Measurements from ENCODE around the gene TRIP12. TPM values are rescaled to one million over a fixed set of nuclear protein-coding genes. Genes with fewer than 3 reads are reported as not detected.
"Not testable (repeated sequence)": the region's sequence is repeated elsewhere in the genome, so short reads cannot be mapped to it uniquely, and the experiment has no call there.

The TRIP12 gene
- total and polyA plus RNA-seq, 4 donors: 18.6 to 358 (median 118) TPM

GRCh38 chr2:229931241-229931640 lies 9.4 kb upstream of the TRIP12 start:
- H3K27ac ChIP-seq (ENCODE audit: low read depth in 1 of 2, low read length in 1 of 2): no peak overlapping the region
- H3K9me3 ChIP-seq (ENCODE audit: control insufficient read depth in 4 of 4, insufficient read depth in 3 of 4, low read length in 3 of 4): peaks cover 0 to 3% (median 0%) of the 10 kb centered on the region in 4 donors
- TF ChIP-seq CTCF (IDR thresholded peaks at IDR 0.05; ENCODE audit: control extremely low read depth, extremely low read depth): no peak
- DNase-seq (no peak), ATAC-seq (ENCODE audit: insufficient read depth, low FRiP score) (no peak)
- no peaks in the 10 kb centered on the region for H3K27me3 ChIP-seq (ENCODE audit: control insufficient read depth in 3 of 3, insufficient read depth in 3 of 3, low read length in 2 of 3)
- no peaks in the 10 kb centered on the region for H3K4me1 ChIP-seq (ENCODE audit: control insufficient read depth in 5 of 5, insufficient read depth in 5 of 5, low read length in 5 of 5)
- no peak overlapping the region for H3K4me3 ChIP-seq
- WGBS, 2 donors: 90 to 93% methylated on average over 5 of the region's 5 CpGs
- peaks cover 0 to 9% (median 2%) of the 10 kb centered on the region in 4 donors for H3K36me3 ChIP-seq (ENCODE audit: control insufficient read depth in 4 of 4, insufficient read depth in 4 of 4, low read length in 4 of 4)
- no peak overlapping the region for H3K9ac ChIP-seq (ENCODE audit: insufficient read depth in 1 of 2, low read length in 2 of 2)

GRCh38 chr2:229930656-229931055 lies 8.8 kb upstream of the TRIP12 start:
- no peak overlapping the region for H3K27ac ChIP-seq (ENCODE audit: low read depth in 1 of 2, low read length in 1 of 2)
- no peaks in the 10 kb centered on the region for H3K27me3 ChIP-seq (ENCODE audit: control insufficient read depth in 3 of 3, insufficient read depth in 3 of 3, low read length in 2 of 3)
- 85 to 87% methylated on average over 7 of the region's 7 CpGs for WGBS, 2 donors
- peaks cover 0 to 9% (median 2%) of the 10 kb centered on the region in 4 donors for H3K36me3 ChIP-seq (ENCODE audit: control insufficient read depth in 4 of 4, insufficient read depth in 4 of 4, low read length in 4 of 4)
- H3K9me3 ChIP-seq (ENCODE audit: control insufficient read depth in 4 of 4, insufficient read depth in 3 of 4, low read length in 3 of 4): peaks cover 0 to 3% (median 0%) of the 10 kb centered on the region in 4 donors
- H3K4me1 ChIP-seq (ENCODE audit: control insufficient read depth in 5 of 5, insufficient read depth in 5 of 5, low read length in 5 of 5): no peaks in the 10 kb centered on the region
- TF ChIP-seq CTCF (IDR thresholded peaks at IDR 0.05; ENCODE audit: control extremely low read depth, extremely low read depth): no peak
- no peak overlapping the region for H3K9ac ChIP-seq (ENCODE audit: insufficient read depth in 1 of 2, low read length in 2 of 2)
- ATAC-seq (ENCODE audit: insufficient read depth, low FRiP score) (no peak), DNase-seq (no peak)
- no peak overlapping the region for H3K4me3 ChIP-seq

GRCh38 chr2:229927817-229928321 lies 6.1 kb upstream of the TRIP12 start:
- Histone ChIP-seq H3K27ac (ENCODE audit: low read depth in 1 of 2, low read length in 1 of 2) (no peak overlapping the region), H3K4me1 (ENCODE audit: control insufficient read depth in 5 of 5, insufficient read depth in 5 of 5, low read length in 5 of 5) (peaks cover 0 to 3% (median 2%) of the 10 kb centered on the region in 5 donors), H3K4me3 (no peak overlapping the region), H3K9ac (ENCODE audit: insufficient read depth in 1 of 2, low read length in 2 of 2) (no peak overlapping the region), H3K9me3 (ENCODE audit: control insufficient read depth in 4 of 4, insufficient read depth in 3 of 4, low read length in 3 of 4) (no peaks in the 10 kb centered on the region), H3K36me3 (ENCODE audit: control insufficient read depth in 4 of 4, insufficient read depth in 4 of 4, low read length in 4 of 4) (peaks cover 0 to 1% (median 0%) of the 10 kb centered on the region in 4 donors), H3K27me3 (ENCODE audit: control insufficient read depth in 3 of 3, insufficient read depth in 3 of 3, low read length in 2 of 3) (no peaks in the 10 kb centered on the region)
- ATAC-seq (ENCODE audit: insufficient read depth, low FRiP score) (no peak), DNase-seq (no peak)
- TF ChIP-seq CTCF (IDR thresholded peaks at IDR 0.05; ENCODE audit: control extremely low read depth, extremely low read depth): no peak
- 81 to 85% methylated on average over 2 of the region's 2 CpGs for WGBS, 2 donors

GRCh38 chr2:229925201-229925600 lies 3.4 kb upstream of the TRIP12 start:
- no peak for TF ChIP-seq CTCF (IDR thresholded peaks at IDR 0.05; ENCODE audit: control extremely low read depth, extremely low read depth)

GRCh38 chr2:229924541-229924940 lies 2.7 kb upstream of the TRIP12 start:
- not testable (repeated sequence) for DNase-seq; H3K4me3 ChIP-seq; H3K9ac ChIP-seq (ENCODE audit: insufficient read depth in 1 of 2, low read length in 2 of 2); H3K9me3 ChIP-seq (ENCODE audit: control insufficient read depth in 4 of 4, insufficient read depth in 3 of 4, low read length in 3 of 4); H3K27ac ChIP-seq (ENCODE audit: low read depth in 1 of 2, low read length in 1 of 2); H3K27me3 ChIP-seq (ENCODE audit: control insufficient read depth in 3 of 3, insufficient read depth in 3 of 3, low read length in 2 of 3); H3K36me3 ChIP-seq (ENCODE audit: control insufficient read depth in 4 of 4, insufficient read depth in 4 of 4, low read length in 4 of 4); ATAC-seq (ENCODE audit: insufficient read depth, low FRiP score)
- peaks cover 0 to 14% (median 5%) of the 10 kb centered on the region in 5 donors for H3K4me1 ChIP-seq (ENCODE audit: control insufficient read depth in 5 of 5, insufficient read depth in 5 of 5, low read length in 5 of 5)
- WGBS, 2 donors: 96 to 97% methylated on average over 10 of the region's 10 CpGs

More at GRCh38 chr2:229925201-229925600, 3.4 kb upstream of the TRIP12 start:
- H3K9me3 ChIP-seq (ENCODE audit: control insufficient read depth in 4 of 4, insufficient read depth in 3 of 4, low read length in 3 of 4): no peaks in the 10 kb centered on the region
- H3K9ac ChIP-seq (ENCODE audit: insufficient read depth in 1 of 2, low read length in 2 of 2): no peak overlapping the region
- H3K27ac ChIP-seq (ENCODE audit: low read depth in 1 of 2, low read length in 1 of 2): no peak overlapping the region
- no peaks in the 10 kb centered on the region for H3K27me3 ChIP-seq (ENCODE audit: control insufficient read depth in 3 of 3, insufficient read depth in 3 of 3, low read length in 2 of 3)
- peaks cover 0 to 8% (median 3%) of the 10 kb centered on the region in 5 donors for H3K4me1 ChIP-seq (ENCODE audit: control insufficient read depth in 5 of 5, insufficient read depth in 5 of 5, low read length in 5 of 5)
- no peak overlapping the region for H3K4me3 ChIP-seq
- no peaks in the 10 kb centered on the region for H3K36me3 ChIP-seq (ENCODE audit: control insufficient read depth in 4 of 4, insufficient read depth in 4 of 4, low read length in 4 of 4)
- DNase-seq: no peak
- no peak for ATAC-seq (ENCODE audit: insufficient read depth, low FRiP score)

Data from lung (tissue), 12 donors.